GM23248 (cell line): ENCODE results near the gene SOX5. TPM values are rescaled to one million over a fixed set of nuclear protein-coding genes. Genes with fewer than 3 reads are reported as not detected.
"Not testable (repeated sequence)": the region's sequence is repeated elsewhere in the genome, so short reads cannot be mapped to it uniquely, and the experiment has no call there.

Experiments
- DNase-seq: peaks from one replicate; pipeline ENCODE4 v3.0.0-alpha.2; 2015
- H2AFZ ChIP-seq: fragments of 200-600 bp; sonication (generic); 2 replicates; pipeline ENCODE4 v1.6.1; 2016; ENCODE audit warnings: antibody characterized with exemption
- H3F3A ChIP-seq: fragments of 200-600 bp; sonication (generic); 2 replicates; pipeline ENCODE4 v1.6.1; 2016; ENCODE audit warnings: mild to moderate bottlenecking, antibody characterized with exemption, mixed run types; ENCODE audit not compliant: insufficient read depth
- H3K27ac ChIP-seq: fragments of 200-600 bp; sonication (generic); 2 replicates; pipeline ENCODE4 v1.5.1; 2016; ENCODE audit warnings: mild to moderate bottlenecking
- H3K27me3 ChIP-seq: fragments of 200-600 bp; sonication (generic); replicated peaks from 2 replicates; pipeline ENCODE4 v1.6.1; 2016; ENCODE audit warnings: mild to moderate bottlenecking; ENCODE audit not compliant: insufficient read depth
- H3K36me3 ChIP-seq: fragments of 200-600 bp; sonication (generic); 2 replicates; pipeline ENCODE4 v1.6.1; 2016; ENCODE audit warnings: low read depth, mild to moderate bottlenecking
- H3K4me1 ChIP-seq: fragments of 200-600 bp; sonication (generic); 2 replicates; pipeline ENCODE4 v1.6.1; 2016; ENCODE audit warnings: mild to moderate bottlenecking; ENCODE audit not compliant: insufficient read depth
- H3K4me2 ChIP-seq: fragments of 200-600 bp; sonication (generic); one replicate; pipeline ENCODE4 v1.6.1; 2016; ENCODE audit warnings: mild to moderate bottlenecking; ENCODE audit not compliant: unreplicated experiment
- H3K4me3 ChIP-seq: fragments of 200-600 bp; sonication (generic); 2 replicates; pipeline ENCODE4 v1.5.1; 2016; ENCODE audit warnings: mild to moderate bottlenecking
- H3K79me2 ChIP-seq: fragments of 200-600 bp; sonication (generic); 2 replicates; pipeline ENCODE4 v1.6.1; 2016; ENCODE audit warnings: mild to moderate bottlenecking; ENCODE audit not compliant: insufficient read depth
- H3K9ac ChIP-seq: fragments of 200-600 bp; sonication (generic); 2 replicates; pipeline ENCODE4 v1.6.1; 2016; ENCODE audit warnings: mild to moderate bottlenecking
- H3K9me2 ChIP-seq: fragments of 200-600 bp; sonication (generic); 2 replicates; pipeline ENCODE4 v1.6.1; 2016; ENCODE audit warnings: mixed run types, mild to moderate bottlenecking, moderate library complexity; ENCODE audit not compliant: insufficient read depth
- H3K9me3 ChIP-seq: fragments of 200-600 bp; sonication (generic); one replicate; pipeline ENCODE4 v1.6.1; 2017; ENCODE audit warnings: low read depth
- H4K20me1 ChIP-seq: fragments of 200-600 bp; sonication (generic); 2 replicates; pipeline ENCODE4 v1.6.0; 2016; ENCODE audit not compliant: insufficient read depth
- EZH2 ChIP-seq: fragments of 200-600 bp; sonication (generic); IDR thresholded peaks from 2 replicates; pipeline ENCODE4 v1.6.1; 2018; ENCODE audit warnings: antibody characterized with exemption, mild to moderate bottlenecking; ENCODE audit not compliant: insufficient read depth, poor library complexity, severe bottlenecking
- EZH2phosphoT487 ChIP-seq: fragments of 200-600 bp; sonication (generic); IDR thresholded peaks from 2 replicates; pipeline ENCODE4 v1.6.1; 2018; ENCODE audit warnings: antibody characterized with exemption, moderate library complexity, mild to moderate bottlenecking, low read depth; ENCODE audit not compliant: insufficient read depth
- WGBS, 2 experiments: methylation state at CpG; one replicate each; pipeline ENCODE4 v1.1.6; 2015 to 2017; ENCODE audit warnings: low lambda C conversion rate in 2 of 2, low coverage in 1 of 2; ENCODE audit errors: missing lambda C conversion rate in 2 of 2; 5-methylcytosine and 5-hydroxymethylcytosine counted together
- in situ Hi-C: fragments of 300-500 bp; cut with MboI; formaldehyde crosslinking; loops from 2 replicates; pipeline ENCODE4 v1.15.0; 2020
- polyA plus RNA-seq: library from polyadenylated mRNA; unstranded; fragments of >200 nt; fragmentation: Nextera tagmentation; extraction: Ambion mirVana; gene quantifications from 2 replicates; pipeline ENCODE4 v1.2.1, GENCODE V29; 2016
- total RNA-seq: library from RNA; depleted of rRNA; stranded (reverse); fragments of >200 nt; shearing (Covaris generic); gene quantifications from 2 replicates; pipeline ENCODE4 v1.2.3, GENCODE V29; 2014

The SOX5 gene
- total and polyA plus RNA-seq, 2 experiments from 2014 or later, result not detected

DNA sequence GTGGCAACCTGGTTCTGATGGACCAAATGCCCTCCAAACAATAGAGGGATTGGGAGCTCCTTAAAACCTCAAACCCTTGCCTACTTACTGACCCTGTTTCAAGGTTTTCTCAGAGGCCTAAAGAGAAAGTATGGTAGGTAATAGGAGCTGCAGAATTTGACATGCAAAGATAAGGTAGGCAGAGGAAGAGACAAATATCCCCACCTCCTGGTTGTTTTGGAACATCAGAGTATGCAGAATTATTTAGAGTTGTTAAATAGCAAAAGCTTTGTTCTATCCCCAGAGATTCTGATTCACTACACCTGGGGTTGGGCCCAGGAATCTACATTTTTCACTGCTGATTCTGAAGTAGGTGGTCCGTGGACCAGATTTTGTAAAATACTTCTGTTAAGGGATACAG, 421.2 kb downstream of the SOX5 start:
- Histone ChIP-seq H3K9me3 (peaks cover 2% of the 10 kb centered on the region), H3K36me3 (no peaks in the 10 kb centered on the region), H3K4me2 (no peak overlapping the region), H3K4me3 (no peak overlapping the region), H3K4me1 (no peaks in the 10 kb centered on the region), H3F3A (no peaks in the 10 kb centered on the region), H3K79me2 (no peaks in the 10 kb centered on the region), H3K9me2 (no peaks in the 10 kb centered on the region), H2AFZ (no peak overlapping the region), H3K27ac (no peak overlapping the region), H4K20me1 (no peaks in the 10 kb centered on the region), H3K27me3 (no peaks in the 10 kb centered on the region), H3K9ac (no peak overlapping the region)
- 26 to 45% methylated on average over 1 of the region's 1 CpG for WGBS, 2 experiments
- in situ Hi-C loops, result no loop called here
- TF ChIP-seq EZH2 (no peak), EZH2phosphoT487 (no peak)
- no peak for DNase-seq

GRCh38 chr12:23525450-23526072, 423.9 kb downstream of the SOX5 start:
- Histone ChIP-seq H3K36me3 (no peaks in the 10 kb centered on the region), H3K27ac (no peak overlapping the region), H3K9ac (no peak overlapping the region), H3K4me3 (no peak overlapping the region), H3K27me3 (no peaks in the 10 kb centered on the region), H3K4me2 (no peak overlapping the region), H3K9me2 (no peaks in the 10 kb centered on the region), H4K20me1 (no peaks in the 10 kb centered on the region), H3K4me1 (no peaks in the 10 kb centered on the region), H3K79me2 (no peaks in the 10 kb centered on the region), H2AFZ (no peak overlapping the region), H3F3A (no peaks in the 10 kb centered on the region), H3K9me3 (peaks cover 5% of the 10 kb centered on the region)
- in situ Hi-C loops, result no loop called here
- no peak for DNase-seq
- WGBS, 2 experiments, result 22 to 25% methylated on average over 5 of the region's 5 CpGs
- no peak for TF ChIP-seq EZH2phosphoT487
- TF ChIP-seq EZH2, result no peak

DNA sequence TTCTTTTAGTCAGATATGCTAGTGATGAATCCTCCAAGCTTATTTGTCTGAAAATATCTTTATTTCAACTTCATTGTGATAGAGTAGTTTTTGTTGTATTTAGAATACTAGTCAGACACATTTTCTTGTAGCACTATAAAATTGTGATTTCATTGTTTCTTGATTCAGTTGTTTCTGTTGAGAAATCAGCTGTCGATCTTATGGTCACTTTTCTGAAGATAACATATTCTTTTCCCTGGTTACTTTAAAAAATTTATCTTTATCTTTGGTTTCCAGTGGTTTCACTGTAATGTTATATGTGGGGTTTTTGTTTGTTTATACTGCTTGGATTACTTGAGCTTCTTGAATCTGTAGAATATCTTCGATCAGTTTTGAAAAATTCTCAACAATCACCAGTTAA, 426.1 kb downstream of the SOX5 start:
- no peaks in the 10 kb centered on the region for H3K36me3 ChIP-seq
- H3K4me2 ChIP-seq, result no peak overlapping the region
- no peak overlapping the region for H3K9ac ChIP-seq
- no peak for DNase-seq
- TF ChIP-seq EZH2phosphoT487, result no peak
- no peak overlapping the region for H3K4me3 ChIP-seq
- no peak overlapping the region for H3K27ac ChIP-seq
- H3K79me2 ChIP-seq, result no peaks in the 10 kb centered on the region
- no peaks in the 10 kb centered on the region for H3K27me3 ChIP-seq
- in situ Hi-C loops, result no loop called here
- no peaks in the 10 kb centered on the region for H3F3A ChIP-seq
- no peaks in the 10 kb centered on the region for H3K9me2 ChIP-seq
- no peak overlapping the region for H2AFZ ChIP-seq
- no peaks in the 10 kb centered on the region for H3K4me1 ChIP-seq
- H4K20me1 ChIP-seq, result no peaks in the 10 kb centered on the region
- WGBS, 2 experiments, result 25 to 31% methylated on average over 2 of the region's 2 CpGs
- peaks cover 5% of the 10 kb centered on the region for H3K9me3 ChIP-seq

GRCh38 chr12:23519444-23519843, 430.0 kb downstream of the SOX5 start:
- H2AFZ ChIP-seq, H3K9me2 ChIP-seq, H3K4me2 ChIP-seq, H4K20me1 ChIP-seq, H3K4me1 ChIP-seq, H3K9me3 ChIP-seq, H3K79me2 ChIP-seq, H3K27me3 ChIP-seq, H3F3A ChIP-seq, H3K36me3 ChIP-seq, in situ Hi-C loops, H3K4me3 ChIP-seq, H3K9ac ChIP-seq, DNase-seq, H3K27ac ChIP-seq: not testable (repeated sequence)
- 19 to 27% methylated on average over 1 of the region's 1 CpG for WGBS, 2 experiments

- H3F3A ChIP-seq, H3K9me3 ChIP-seq, H3K4me1 ChIP-seq, DNase-seq, H3K27ac ChIP-seq, H4K20me1 ChIP-seq, H3K4me3 ChIP-seq, H3K36me3 ChIP-seq, H3K9me2 ChIP-seq, in situ Hi-C loops, H3K4me2 ChIP-seq, H2AFZ ChIP-seq, H3K79me2 ChIP-seq, H3K27me3 ChIP-seq, H3K9ac ChIP-seq: not testable (repeated sequence)
- WGBS, 2 experiments, result 40 to 41% methylated on average over 6 of the region's 6 CpGs
These were observed 433.7 kb downstream of the SOX5 start for GRCh38 chr12:23515785-23516184.
